Heart right ventricle (tissue), 16 donors: Measurements from ENCODE around the gene MRPS7. TPM values are rescaled to one million over a fixed set of nuclear protein-coding genes. Genes with fewer than 3 reads are reported as not detected.

ENCODE experiments used
- ATAC-seq, 8 donors: fragments of 200-7000 bp; cut with Tn5 transposase; one replicate each; pipeline ENCODE4 v1.9.1; 2020; ENCODE audit warnings: mild to moderate bottlenecking in 8 of 8, moderate library complexity in 8 of 8, moderate number of reproducible peaks in 1 of 8
- DNase-seq, 2 donors: peaks; one replicate each; pipeline ENCODE4 v3.0.0-alpha.2; 2020
- H3K27ac ChIP-seq, 10 donors: fragments of 200-600 bp; sonication (generic) in 2 of 10; one replicate each; pipeline versions ENCODE4 v1.5.0 to v1.8.0; 2020 to 2022; ENCODE audit warnings: mild to moderate bottlenecking in 3 of 10
- H3K27me3 ChIP-seq, 7 donors: fragments of 200-600 bp; one replicate each; pipeline ENCODE4 v1.8.0; 2021 to 2022; ENCODE audit warnings: mild to moderate bottlenecking in 2 of 7
- H3K36me3 ChIP-seq, 9 donors: fragments of 200-600 bp; sonication (generic) in 1 of 9; one replicate each; pipeline versions ENCODE4 v1.5.0 to v1.8.0; 2020 to 2022; ENCODE audit warnings: mild to moderate bottlenecking in 2 of 9
- H3K4me1 ChIP-seq, 9 donors: fragments of 200-600 bp; sonication (generic) in 1 of 9; one replicate each; pipeline versions ENCODE4 v1.5.0 to v1.8.0; 2020 to 2022; ENCODE audit warnings: mild to moderate bottlenecking in 4 of 9
- H3K4me3 ChIP-seq, 10 donors: fragments of 200-600 bp; sonication (generic) in 2 of 10; one replicate each; pipeline versions ENCODE4 v1.5.0 to v1.8.0; 2020 to 2022; ENCODE audit warnings: mild to moderate bottlenecking in 7 of 10, moderate library complexity in 2 of 10
- H3K9me3 ChIP-seq, 11 donors: fragments of 200-600 bp in 10 of 11; sonication (generic) in 2 of 11; one replicate each; pipeline versions ENCODE4 v1.5.0 to v1.8.0; 2013 to 2022; ENCODE audit warnings: mild to moderate bottlenecking in 2 of 11, control low read depth in 1 of 11, moderate library complexity in 1 of 11
- WGBS, 2 donors: extraction: QIAGEN DNeasy Blood & Tissue Kit; methylation state at CpG; one replicate each; pipeline ENCODE4 v1.1.7; 2013; ENCODE audit warnings: inconsistent platforms in 1 of 2; 5-methylcytosine and 5-hydroxymethylcytosine counted together
- intact Hi-C, 10 donors: fragments of 100-400 bp; cut with DNase I; formaldehyde crosslinking; loops; one replicate each; pipeline versions ENCODE4 v1.11.1 to v1.14.2; 2022
- polyA plus RNA-seq, 2 donors: library from polyadenylated mRNA; stranded (reverse); fragments of 200-250 nt; gene quantifications; one replicate each; pipeline ENCODE4 v1.2.3, GENCODE V29; 2013
- total RNA-seq, 10 donors: library from RNA; stranded (reverse); fragmentation: NEBNext Ultra II Directional in 3 of 10; extraction: Animal tissue kit (Norgen Biotek cat#: 25700) in 3 of 10; gene quantifications; one replicate each; pipeline versions ENCODE4 v1.2.1 to v1.2.4, GENCODE V29; 2021 to 2023
- TF ChIP-seq, protein P1 (sequence below), 9 donors: fragments of 200-600 bp; sonication (generic) in 2 of 9; IDR thresholded peaks; one replicate each; pipeline versions ENCODE4 v1.5.0 to v1.8.0; 2021 to 2022; ENCODE audit warnings: antibody characterized with exemption in 9 of 9, mild to moderate bottlenecking in 5 of 9, moderate library complexity in 1 of 9
- donor health status: Arrhythmogenic right ventricular cardiomyopathy.
- donor health status: ischemic (EF 13 %, LVEDD 7.1; RV severe dilation, severe dysfunction).
- donor health status: healthy with polysubstance abuse.
- donor health status: DM: no; HTN: yes; CAD: no.
- donor health status: DM: no; HTN: no; CAD: no.
- donor health status: ischemic (EF 25% LVEDD 6.9; RV normal size, moderate dysfunction).
- donor health status: ischemic (EF 25% LVEDD 5.7; RV mildly dilated, moderate dysfunction).
- donor health status: healthy.
- donor health status: DM: yes; HTN: yes; CAD: no.
- donor health status: Ischemic cardiomyopathy.
- donor health status: ischemic (EF 35%, LVEDD 5.7; RV mildly dilated, moderate dysfunction).
- donor health status: nonischemic (EF 11% LVEDD 7.7; RV severe dilation, severe dysfunction).
- donor health status: DM: yes; HTN: yes; CAD: no.
- donor health status: PGD.
- donor health status: ischemic (EF 29% LVEDD 5.4; RV normal size, mild dysfunction).
- donor health status: nonischemic (EF 23%, LVEDD 6.1; RV moderate dilation, normal function).

Gene MRPS7
- total and polyA plus RNA-seq, 12 donors = 98.9 to 179 (median 144) TPM

- TF ChIP-seq, protein P1, sequence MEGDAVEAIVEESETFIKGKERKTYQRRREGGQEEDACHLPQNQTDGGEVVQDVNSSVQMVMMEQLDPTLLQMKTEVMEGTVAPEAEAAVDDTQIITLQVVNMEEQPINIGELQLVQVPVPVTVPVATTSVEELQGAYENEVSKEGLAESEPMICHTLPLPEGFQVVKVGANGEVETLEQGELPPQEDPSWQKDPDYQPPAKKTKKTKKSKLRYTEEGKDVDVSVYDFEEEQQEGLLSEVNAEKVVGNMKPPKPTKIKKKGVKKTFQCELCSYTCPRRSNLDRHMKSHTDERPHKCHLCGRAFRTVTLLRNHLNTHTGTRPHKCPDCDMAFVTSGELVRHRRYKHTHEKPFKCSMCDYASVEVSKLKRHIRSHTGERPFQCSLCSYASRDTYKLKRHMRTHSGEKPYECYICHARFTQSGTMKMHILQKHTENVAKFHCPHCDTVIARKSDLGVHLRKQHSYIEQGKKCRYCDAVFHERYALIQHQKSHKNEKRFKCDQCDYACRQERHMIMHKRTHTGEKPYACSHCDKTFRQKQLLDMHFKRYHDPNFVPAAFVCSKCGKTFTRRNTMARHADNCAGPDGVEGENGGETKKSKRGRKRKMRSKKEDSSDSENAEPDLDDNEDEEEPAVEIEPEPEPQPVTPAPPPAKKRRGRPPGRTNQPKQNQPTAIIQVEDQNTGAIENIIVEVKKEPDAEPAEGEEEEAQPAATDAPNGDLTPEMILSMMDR (IDR thresholded peaks at IDR 0.05) = peak; percentile 63 to 84 (median 77)
- 31 to 42% methylated on average over 13 of the region's 13 CpGs for WGBS, 2 donors
- intact Hi-C loops = no loop called here
- peak; percentile 44 to 77 (median 56) for ATAC-seq
- no peak overlapping the region for H3K4me3 ChIP-seq
- H3K4me1 ChIP-seq = peaks cover 0 to 29% (median 24%) of the 10 kb centered on the region in 9 donors
- DNase-seq = peak; percentile 46 to 51
- peak overlapping the region in 4 of 10 donors; percentile 2 to 26 (median 16) for H3K27ac ChIP-seq
- peaks cover 0 to 100% (median 51%) of the 10 kb centered on the region in 9 donors for H3K36me3 ChIP-seq
- no peaks in the 10 kb centered on the region for H3K27me3 ChIP-seq
- H3K9me3 ChIP-seq = no peaks in the 10 kb centered on the region
Measured at GRCh38 chr17:75238684-75239191, 22.9 kb upstream of the MRPS7 start.

- Histone ChIP-seq H3K27me3 (no peaks in the 10 kb centered on the region), H3K27ac (peak overlapping the region in 3 of 10 donors; percentile 2 to 26 (median 7)), H3K9me3 (no peaks in the 10 kb centered on the region), H3K4me3 (no peak overlapping the region), H3K36me3 (peaks cover 0 to 100% (median 51%) of the 10 kb centered on the region in 9 donors), H3K4me1 (peaks cover 0 to 29% (median 24%) of the 10 kb centered on the region in 9 donors)
- intact Hi-C loops = no loop called here
- TF ChIP-seq, protein P1 (IDR thresholded peaks at IDR 0.05) = no peak
- peak in 2 of 8 donors; percentile 2 to 3 for ATAC-seq
- WGBS, 2 donors = 82 to 84% methylated on average over 10 to 12 of the region's 12 CpGs
- DNase-seq = no peak
Measured at GRCh38 chr17:75239214-75239613, 22.5 kb upstream of the MRPS7 start.

DNA sequence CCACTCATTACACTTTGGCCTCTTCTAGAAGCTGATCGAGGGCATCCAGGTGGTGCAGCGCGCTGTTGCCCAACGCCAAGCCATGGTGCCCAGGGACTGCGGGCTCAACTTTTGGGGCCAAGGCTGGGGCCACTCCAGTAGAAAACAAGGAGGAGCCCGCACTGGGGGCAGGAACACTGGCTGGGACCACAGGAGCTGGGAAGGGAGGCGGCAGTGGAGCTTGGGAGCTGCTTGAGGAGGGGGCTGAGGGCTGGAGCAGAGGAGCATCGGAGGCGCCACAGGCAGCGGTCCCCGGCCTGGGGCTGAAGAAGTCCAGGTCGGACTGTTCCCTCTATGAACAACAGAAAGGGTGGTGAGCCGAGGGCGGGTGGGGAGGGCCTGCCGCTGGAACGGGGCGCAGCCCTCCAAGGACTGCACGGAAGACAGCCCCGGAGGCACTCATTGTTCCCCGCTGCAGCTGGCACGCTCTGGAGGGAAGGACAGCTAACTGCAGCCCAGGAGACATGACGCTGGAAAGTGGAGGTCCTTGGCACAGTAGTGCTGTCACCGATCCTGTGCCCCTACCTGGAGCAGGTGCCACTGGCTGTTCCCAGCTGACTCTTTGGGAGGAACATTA, 21.8 kb upstream of the MRPS7 start:
- ATAC-seq = no peak
- peaks cover 0 to 32% (median 24%) of the 10 kb centered on the region in 9 donors for H3K4me1 ChIP-seq
- DNase-seq = no peak
- no peaks in the 10 kb centered on the region for H3K9me3 ChIP-seq
- TF ChIP-seq, protein P1 (IDR thresholded peaks at IDR 0.05) = no peak
- no peaks in the 10 kb centered on the region for H3K27me3 ChIP-seq
- WGBS, 2 donors = 90 to 92% methylated on average over 23 of the region's 23 CpGs
- no peak overlapping the region for H3K4me3 ChIP-seq
- intact Hi-C loops = loop anchor here in 1 of 10 donors (10.0 kb wide), 1 partner anchor 55 kb away; the partner anchor contains the start of gene SUMO2
- peaks cover 0 to 100% (median 51%) of the 10 kb centered on the region in 9 donors for H3K36me3 ChIP-seq
- H3K27ac ChIP-seq = no peak overlapping the region

- no peak for DNase-seq
- WGBS, 2 donors = 64% methylated on average over 22 to 23 of the region's 23 CpGs
- ATAC-seq = peak in 1 of 8 donors; percentile 4
- intact Hi-C loops = loop anchor here in 1 of 10 donors (10.0 kb wide), 1 partner anchor 56 kb away; the partner anchor contains the start of gene SUMO2
- H3K36me3 ChIP-seq = peaks cover 0 to 100% (median 53%) of the 10 kb centered on the region in 9 donors
- no peak overlapping the region for H3K4me3 ChIP-seq
- H3K4me1 ChIP-seq = peaks cover 0 to 37% (median 24%) of the 10 kb centered on the region in 9 donors
- H3K27me3 ChIP-seq = no peaks in the 10 kb centered on the region
- TF ChIP-seq, protein P1 (IDR thresholded peaks at IDR 0.05) = peak in 7 of 9 donors; percentile 37 to 58 (median 49)
- peak overlapping the region in 1 of 10 donors; percentile 10 for H3K27ac ChIP-seq
- H3K9me3 ChIP-seq = no peaks in the 10 kb centered on the region
Measured at GRCh38 chr17:75240394-75241142, 21.1 kb upstream of the MRPS7 start.
